HepG2 (cell line): ENCODE data around the gene ZNF618. TPM values are rescaled to one million over a fixed set of nuclear protein-coding genes. Genes with fewer than 3 reads are reported as not detected.

Experiments used
- GABPB1 ChIP-seq: IDR thresholded peaks from 2 replicates; pipeline ENCODE4 v1.6.1; 2016; ENCODE audit warnings: mild to moderate bottlenecking, missing genetic modification reagents, moderate library complexity, missing compliant biosample characterization
- GATA4 ChIP-seq: sonication (generic); IDR thresholded peaks from 2 replicates; pipeline ENCODE4 v1.6.1; 2016; ENCODE audit warnings: antibody characterized with exemption, low read depth, borderline replicate concordance
- KMT2A ChIP-seq: sonication (generic); formaldehyde crosslinking; IDR thresholded peaks from 2 replicates; pipeline ENCODE4 v1.4.0; 2020; ENCODE audit warnings: missing genetic modification reagents
- MATR3 ChIP-seq: sonication (generic); formaldehyde crosslinking; IDR thresholded peaks from 2 replicates; pipeline ENCODE4 v1.4.0; 2020; ENCODE audit warnings: missing genetic modification reagents
- MTA3 ChIP-seq: sonication (generic); formaldehyde crosslinking; IDR thresholded peaks from 2 replicates; pipeline ENCODE4 v1.4.0; 2020; ENCODE audit warnings: missing genetic modification reagents
- STAT5B ChIP-seq: sonication (generic); formaldehyde crosslinking; IDR thresholded peaks from 2 replicates; pipeline ENCODE4 v1.4.0; 2020; ENCODE audit warnings: missing genetic modification reagents
- ZBTB38 ChIP-seq: sonication (generic); formaldehyde crosslinking; IDR thresholded peaks from 2 replicates; pipeline ENCODE4 v1.5.1; 2020; ENCODE audit warnings: mild to moderate bottlenecking, missing genetic modification reagents
- ZFP41 ChIP-seq: sonication (generic); formaldehyde crosslinking; IDR thresholded peaks from 2 replicates; pipeline ENCODE4 v1.4.0; 2020; ENCODE audit warnings: mild to moderate bottlenecking, missing genetic modification reagents, borderline replicate concordance
- ZNF235 ChIP-seq: sonication (generic); formaldehyde crosslinking; IDR thresholded peaks from 2 replicates; pipeline ENCODE4 v1.8.1; 2023; ENCODE audit warnings: mild to moderate bottlenecking, missing genetic modification reagents, borderline replicate concordance
- ZNF446 ChIP-seq: sonication (generic); formaldehyde crosslinking; IDR thresholded peaks from 2 replicates; pipeline ENCODE4 v1.5.0; 2020; ENCODE audit warnings: mild to moderate bottlenecking, missing genetic modification reagents
- ZNF530 ChIP-seq: sonication (generic); formaldehyde crosslinking; IDR thresholded peaks from 2 replicates; pipeline ENCODE4 v1.5.0; 2020; ENCODE audit warnings: low read depth, mild to moderate bottlenecking, missing genetic modification reagents
- ZNF558 ChIP-seq: sonication (generic); formaldehyde crosslinking; IDR thresholded peaks from 2 replicates; pipeline ENCODE4 v1.9.0; 2022; ENCODE audit warnings: mild to moderate bottlenecking, missing genetic modification reagents, borderline replicate concordance
- ZNF629 ChIP-seq: sonication (generic); formaldehyde crosslinking; conservative IDR thresholded peaks from 2 replicates; pipeline ENCODE4 v1.5.0; 2020; ENCODE audit warnings: missing genetic modification reagents
- ZNF7 ChIP-seq: IDR thresholded peaks from 2 replicates; pipeline ENCODE4 v1.6.1; 2016; ENCODE audit warnings: missing biosample characterization, missing genetic modification reagents
- ZNF709 ChIP-seq: sonication (generic); formaldehyde crosslinking; IDR thresholded peaks from 2 replicates; pipeline ENCODE4 v1.5.0; 2020; ENCODE audit warnings: mild to moderate bottlenecking, missing genetic modification reagents
- ZSCAN12 ChIP-seq: sonication (generic); formaldehyde crosslinking; IDR thresholded peaks from 2 replicates; pipeline ENCODE4 v1.9.0; 2021; ENCODE audit warnings: mild to moderate bottlenecking, missing genetic modification reagents
- polyA plus RNA-seq, 8 experiments: library from polyadenylated mRNA; depleted of rRNA in 3 of 8; stranded (reverse) in 7 of 8; unstranded in 1 of 8; fragments of >200 nt; fragmentation: Illumina TruSeq in 4 of 8; extraction: Trizol in 4 of 8; gene quantifications; 2 replicates each; pipeline versions ENCODE4 v1.2.1 to v1.2.3, GENCODE V29; 2011 to 2016; ENCODE audit warnings: low read depth in 4 of 8, missing spikeins in 1 of 8, mixed read lengths in 1 of 8; ENCODE audit not compliant: insufficient read depth in 1 of 8
- total RNA-seq, 5 experiments: library from RNA; depleted of rRNA; stranded (reverse); fragments of >200 nt; fragmentation: Illumina TruSeq; extraction: Trizol; gene quantifications; 2 replicates each; pipeline ENCODE4 v1.2.3, GENCODE V29; 2016; ENCODE audit warnings: low read depth in 1 of 5
- TF ChIP-seq, protein P1 (sequence below): sonication (generic); formaldehyde crosslinking; IDR thresholded peaks from 2 replicates; pipeline ENCODE4 v1.4.0; 2020; ENCODE audit warnings: mild to moderate bottlenecking, missing genetic modification reagents
- TF ChIP-seq, protein P2 (sequence below): sonication (generic); formaldehyde crosslinking; IDR thresholded peaks from 2 replicates; pipeline ENCODE4 v1.8.1; 2022; ENCODE audit warnings: mild to moderate bottlenecking, missing genetic modification reagents
- TF ChIP-seq, protein P3 (sequence below): sonication (generic); formaldehyde crosslinking; IDR thresholded peaks from 2 replicates; pipeline ENCODE4 v1.5.0; 2020; ENCODE audit warnings: missing genetic modification reagents
- TF ChIP-seq, protein P4 (sequence below): IDR thresholded peaks from 2 replicates; pipeline ENCODE4 v1.6.1; 2016
- TF ChIP-seq, protein P5 (sequence below): sonication (generic); formaldehyde crosslinking; IDR thresholded peaks from 2 replicates; pipeline ENCODE4 v1.5.0; 2020; ENCODE audit warnings: mild to moderate bottlenecking, missing genetic modification reagents, borderline replicate concordance
- TF ChIP-seq, protein P6 (sequence below): sonication (generic); formaldehyde crosslinking; IDR thresholded peaks from 2 replicates; pipeline ENCODE4 v1.8.0; 2022; ENCODE audit warnings: missing genetic modification reagents, low read depth, mild to moderate bottlenecking, borderline replicate concordance

Gene ZNF618
- total and polyA plus RNA-seq, 2 of the 13 experiments (the other 11 are each of a cell fraction or from before 2014, with no cell fraction given), result 0.07 TPM

DNA sequence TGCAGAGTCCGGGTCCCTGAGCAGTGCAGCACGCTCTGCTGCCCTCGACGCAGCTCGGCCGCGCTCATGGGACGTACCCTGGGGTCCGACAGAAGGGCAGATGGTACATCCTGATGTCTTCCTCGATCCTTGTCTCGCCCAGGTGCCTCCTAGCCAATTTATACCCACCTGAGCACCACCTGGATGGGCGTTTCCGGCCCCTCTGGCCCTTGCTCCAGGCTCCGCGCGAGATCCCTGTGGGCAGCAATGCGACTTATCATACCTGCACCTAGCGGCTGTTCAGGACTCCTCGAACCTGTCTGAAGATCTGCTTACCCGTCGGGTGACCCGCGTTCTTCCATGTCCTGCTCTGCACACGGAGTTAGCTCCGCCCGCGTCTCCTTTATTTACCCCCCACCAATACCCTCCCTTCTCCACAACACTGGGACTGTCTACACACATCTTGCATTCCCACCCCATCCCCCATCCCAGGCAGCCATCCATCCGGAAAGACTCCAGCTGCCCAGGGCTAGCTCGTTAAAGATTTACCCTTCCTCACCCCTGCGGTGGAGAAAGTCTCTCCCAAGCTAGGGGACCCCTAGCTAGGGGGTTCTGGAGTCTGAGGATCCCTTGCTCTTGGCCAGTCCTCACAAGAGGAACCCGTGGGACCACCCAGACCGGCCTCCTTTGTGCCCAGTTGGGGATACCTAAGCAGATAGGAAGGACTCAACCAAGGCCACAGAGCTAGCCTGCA, 223.0 kb downstream of the ZNF618 start, which contains the start of gene KIF12 (continued):
- TF ChIP-seq, protein P1, sequence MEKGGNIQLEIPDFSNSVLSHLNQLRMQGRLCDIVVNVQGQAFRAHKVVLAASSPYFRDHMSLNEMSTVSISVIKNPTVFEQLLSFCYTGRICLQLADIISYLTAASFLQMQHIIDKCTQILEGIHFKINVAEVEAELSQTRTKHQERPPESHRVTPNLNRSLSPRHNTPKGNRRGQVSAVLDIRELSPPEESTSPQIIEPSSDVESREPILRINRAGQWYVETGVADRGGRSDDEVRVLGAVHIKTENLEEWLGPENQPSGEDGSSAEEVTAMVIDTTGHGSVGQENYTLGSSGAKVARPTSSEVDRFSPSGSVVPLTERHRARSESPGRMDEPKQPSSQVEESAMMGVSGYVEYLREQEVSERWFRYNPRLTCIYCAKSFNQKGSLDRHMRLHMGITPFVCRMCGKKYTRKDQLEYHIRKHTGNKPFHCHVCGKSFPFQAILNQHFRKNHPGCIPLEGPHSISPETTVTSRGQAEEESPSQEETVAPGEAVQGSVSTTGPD (CRISPR knock-in tag), result no peak
- no peak for TF ChIP-seq ZNF558 (CRISPR knock-in tag)
- TF ChIP-seq KMT2A (CRISPR knock-in tag), result 0 out of 2 replicates have a peak, but pooled peaks have one; percentile 26
- TF ChIP-seq ZSCAN12, result no peak
- TF ChIP-seq ZFP41 (CRISPR knock-in tag), result no peak
- no peak for TF ChIP-seq ZNF446 (CRISPR knock-in tag)
- no peak for TF ChIP-seq ZNF7 (CRISPR knock-in tag)
- TF ChIP-seq MTA3 (CRISPR knock-in tag), result no peak
- no peak for TF ChIP-seq ZNF235 (CRISPR knock-in tag)
- TF ChIP-seq, protein P2, sequence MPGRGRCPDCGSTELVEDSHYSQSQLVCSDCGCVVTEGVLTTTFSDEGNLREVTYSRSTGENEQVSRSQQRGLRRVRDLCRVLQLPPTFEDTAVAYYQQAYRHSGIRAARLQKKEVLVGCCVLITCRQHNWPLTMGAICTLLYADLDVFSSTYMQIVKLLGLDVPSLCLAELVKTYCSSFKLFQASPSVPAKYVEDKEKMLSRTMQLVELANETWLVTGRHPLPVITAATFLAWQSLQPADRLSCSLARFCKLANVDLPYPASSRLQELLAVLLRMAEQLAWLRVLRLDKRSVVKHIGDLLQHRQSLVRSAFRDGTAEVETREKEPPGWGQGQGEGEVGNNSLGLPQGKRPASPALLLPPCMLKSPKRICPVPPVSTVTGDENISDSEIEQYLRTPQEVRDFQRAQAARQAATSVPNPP (CRISPR knock-in tag), result no peak
- TF ChIP-seq, protein P3, sequence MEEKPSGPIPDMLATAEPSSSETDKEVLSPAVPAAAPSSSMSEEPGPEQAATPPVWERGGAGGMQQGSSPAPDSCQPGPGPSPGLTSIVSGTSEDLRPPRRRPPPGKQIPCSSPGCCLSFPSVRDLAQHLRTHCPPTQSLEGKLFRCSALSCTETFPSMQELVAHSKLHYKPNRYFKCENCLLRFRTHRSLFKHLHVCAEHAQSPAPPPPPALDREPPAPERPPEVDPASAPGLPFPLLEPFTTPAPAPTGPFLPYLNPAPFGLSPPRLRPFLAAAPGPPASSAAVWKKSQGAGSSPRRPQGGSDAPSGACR (CRISPR knock-in tag), result no peak
- no peak for TF ChIP-seq STAT5B (CRISPR knock-in tag)
- TF ChIP-seq ZNF629 (CRISPR knock-in tag), result no peak
- peak; percentile 46; the same call in 1 of the 2 replicates for TF ChIP-seq GABPB1 (CRISPR knock-in tag)
- no peak for TF ChIP-seq MATR3 (CRISPR knock-in tag)
- TF ChIP-seq, protein P4, sequence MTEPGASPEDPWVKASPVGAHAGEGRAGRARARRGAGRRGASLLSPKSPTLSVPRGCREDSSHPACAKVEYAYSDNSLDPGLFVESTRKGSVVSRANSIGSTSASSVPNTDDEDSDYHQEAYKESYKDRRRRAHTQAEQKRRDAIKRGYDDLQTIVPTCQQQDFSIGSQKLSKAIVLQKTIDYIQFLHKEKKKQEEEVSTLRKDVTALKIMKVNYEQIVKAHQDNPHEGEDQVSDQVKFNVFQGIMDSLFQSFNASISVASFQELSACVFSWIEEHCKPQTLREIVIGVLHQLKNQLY (CRISPR knock-in tag), result peak; percentile 20; the same call in 1 of the 2 replicates
- TF ChIP-seq ZNF709, result peak; percentile 42; the same call in 1 of the 2 replicates
- TF ChIP-seq, protein P5, sequence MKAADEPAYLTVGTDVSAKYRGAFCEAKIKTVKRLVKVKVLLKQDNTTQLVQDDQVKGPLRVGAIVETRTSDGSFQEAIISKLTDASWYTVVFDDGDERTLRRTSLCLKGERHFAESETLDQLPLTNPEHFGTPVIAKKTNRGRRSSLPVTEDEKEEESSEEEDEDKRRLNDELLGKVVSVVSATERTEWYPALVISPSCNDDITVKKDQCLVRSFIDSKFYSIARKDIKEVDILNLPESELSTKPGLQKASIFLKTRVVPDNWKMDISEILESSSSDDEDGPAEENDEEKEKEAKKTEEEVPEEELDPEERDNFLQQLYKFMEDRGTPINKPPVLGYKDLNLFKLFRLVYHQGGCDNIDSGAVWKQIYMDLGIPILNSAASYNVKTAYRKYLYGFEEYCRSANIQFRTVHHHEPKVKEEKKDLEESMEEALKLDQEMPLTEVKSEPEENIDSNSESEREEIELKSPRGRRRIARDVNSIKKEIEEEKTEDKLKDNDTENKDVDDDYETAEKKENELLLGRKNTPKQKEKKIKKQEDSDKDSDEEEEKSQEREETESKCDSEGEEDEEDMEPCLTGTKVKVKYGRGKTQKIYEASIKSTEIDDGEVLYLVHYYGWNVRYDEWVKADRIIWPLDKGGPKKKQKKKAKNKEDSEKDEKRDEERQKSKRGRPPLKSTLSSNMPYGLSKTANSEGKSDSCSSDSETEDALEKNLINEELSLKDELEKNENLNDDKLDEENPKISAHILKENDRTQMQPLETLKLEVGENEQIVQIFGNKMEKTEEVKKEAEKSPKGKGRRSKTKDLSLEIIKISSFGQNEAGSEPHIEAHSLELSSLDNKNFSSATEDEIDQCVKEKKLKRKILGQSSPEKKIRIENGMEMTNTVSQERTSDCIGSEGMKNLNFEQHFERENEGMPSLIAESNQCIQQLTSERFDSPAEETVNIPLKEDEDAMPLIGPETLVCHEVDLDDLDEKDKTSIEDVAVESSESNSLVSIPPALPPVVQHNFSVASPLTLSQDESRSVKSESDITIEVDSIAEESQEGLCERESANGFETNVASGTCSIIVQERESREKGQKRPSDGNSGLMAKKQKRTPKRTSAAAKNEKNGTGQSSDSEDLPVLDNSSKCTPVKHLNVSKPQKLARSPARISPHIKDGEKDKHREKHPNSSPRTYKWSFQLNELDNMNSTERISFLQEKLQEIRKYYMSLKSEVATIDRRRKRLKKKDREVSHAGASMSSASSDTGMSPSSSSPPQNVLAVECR (CRISPR knock-in tag), result peak; percentile 47; the same call in 1 of the 2 replicates
- TF ChIP-seq, protein P6, sequence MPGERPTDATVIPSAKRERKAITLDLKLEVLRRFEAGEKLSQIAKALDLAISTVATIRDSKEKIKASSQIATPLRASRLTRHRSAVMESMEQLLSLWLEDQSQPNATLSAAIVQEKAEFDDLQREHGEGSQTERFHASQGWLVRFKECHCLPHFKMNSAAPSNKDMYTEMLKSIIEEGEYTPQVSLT (CRISPR knock-in tag), result no peak
- peak; percentile 83 for TF ChIP-seq ZBTB38 (CRISPR knock-in tag)
- no peak for TF ChIP-seq GATA4
- no peak for TF ChIP-seq ZNF530
